Stimulated activated CD4-positive, alpha-beta T cell treated with anti-CD3 and anti-CD28 coated beads, Interleukin-15, amount 100 ng/mL, for 1 hour (primary cell): ENCODE data around the gene SCPEP1.

ENCODE experiments used
- DNase-seq, 2 donors: peaks; one replicate each; pipeline ENCODE4 v3.0.0-alpha.2; 2020; ENCODE audit warnings: low read depth in 1 of 2, low spot score in 1 of 2

The SCPEP1 gene

DNA sequence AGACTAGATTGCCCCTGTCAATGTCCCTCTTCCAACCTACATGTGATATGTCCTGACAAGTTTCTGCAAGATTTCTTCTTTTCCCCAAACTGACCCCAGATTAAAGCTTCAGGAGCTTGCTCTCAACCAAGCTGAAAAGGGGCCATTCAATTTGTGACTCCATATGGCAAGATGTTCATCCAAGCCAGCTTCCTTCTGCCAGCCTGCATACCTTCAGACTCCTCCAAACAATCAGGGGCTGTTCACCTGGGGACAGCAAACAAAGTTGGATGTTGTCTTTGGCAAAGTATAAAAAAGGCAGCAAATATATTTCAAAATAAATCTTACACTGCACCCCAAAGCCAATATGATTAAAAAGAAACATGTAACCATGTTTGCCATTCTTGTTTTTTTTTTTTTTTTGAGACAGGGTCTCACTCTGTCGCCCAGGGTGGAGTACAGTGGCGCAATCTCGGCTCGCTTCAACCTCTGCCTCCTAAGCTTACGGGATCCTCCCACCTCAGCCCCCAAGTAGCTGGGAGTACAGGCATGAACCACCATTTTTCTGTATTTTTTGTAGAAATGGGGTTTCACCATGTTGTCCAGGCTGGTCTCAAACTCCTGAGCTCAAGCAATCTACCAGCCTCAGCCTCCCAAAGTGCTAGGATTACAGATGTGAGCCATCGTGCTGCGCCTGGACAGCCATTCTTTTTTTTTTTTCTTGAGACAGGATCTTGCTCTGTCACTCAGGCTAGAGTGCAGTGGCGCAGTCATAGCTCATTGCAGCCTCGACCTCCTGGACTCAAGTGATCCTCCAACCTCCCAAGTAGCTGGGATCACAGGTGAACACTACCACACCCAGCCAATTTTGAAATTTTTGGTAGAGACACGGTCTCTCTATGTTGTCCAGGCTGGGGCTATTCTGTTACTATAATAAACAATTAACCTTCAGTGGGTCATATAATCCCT, 57.1 kb downstream of the SCPEP1 start:
- no peak for DNase-seq

DNA sequence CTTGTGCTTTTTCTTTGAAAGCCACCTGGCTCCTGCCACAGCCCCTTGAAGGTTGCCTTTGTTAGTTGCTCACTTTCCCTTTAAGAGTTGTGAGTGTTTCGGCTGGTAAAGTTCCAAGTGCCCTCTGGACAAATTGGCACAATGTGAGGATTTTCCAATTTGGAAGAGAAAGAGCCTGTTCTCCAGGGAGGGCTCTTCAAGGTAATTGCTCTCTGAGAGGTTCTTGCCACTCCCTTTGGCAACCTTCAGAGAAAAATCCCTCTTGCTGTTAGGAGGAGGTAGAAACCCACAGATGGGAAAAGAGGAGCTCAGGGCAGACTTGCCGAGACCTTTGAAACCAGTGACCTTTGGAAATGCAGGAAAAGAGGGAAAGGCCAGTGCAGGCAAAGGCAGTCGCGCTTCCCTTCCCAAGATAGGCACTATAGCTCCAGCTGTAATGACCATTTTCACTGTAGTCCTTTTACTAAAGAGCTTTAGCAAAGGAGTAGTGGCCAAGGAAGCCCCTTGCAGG, 58.1 kb downstream of the SCPEP1 start:
- no peak for DNase-seq

DNA sequence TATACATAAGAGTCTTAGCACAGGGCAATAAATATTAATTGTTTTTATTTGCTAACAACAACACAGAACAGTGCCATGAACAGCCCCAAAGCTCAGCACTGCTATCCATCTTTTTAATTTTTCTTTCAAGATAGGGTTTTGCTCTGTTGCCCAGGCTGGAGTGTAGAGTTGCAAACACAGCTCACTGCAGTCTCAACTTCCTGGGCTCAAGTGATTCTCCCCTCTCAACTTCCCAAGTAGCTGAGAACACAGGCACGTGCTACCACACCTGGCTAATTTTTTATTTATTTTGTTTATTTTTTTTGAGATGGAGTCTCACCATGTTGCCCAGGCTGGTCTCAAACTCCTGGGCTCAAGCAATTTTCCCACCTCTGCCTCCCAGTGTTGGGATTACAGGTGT, 59.5 kb downstream of the SCPEP1 start:
- no peak for DNase-seq

DNA sequence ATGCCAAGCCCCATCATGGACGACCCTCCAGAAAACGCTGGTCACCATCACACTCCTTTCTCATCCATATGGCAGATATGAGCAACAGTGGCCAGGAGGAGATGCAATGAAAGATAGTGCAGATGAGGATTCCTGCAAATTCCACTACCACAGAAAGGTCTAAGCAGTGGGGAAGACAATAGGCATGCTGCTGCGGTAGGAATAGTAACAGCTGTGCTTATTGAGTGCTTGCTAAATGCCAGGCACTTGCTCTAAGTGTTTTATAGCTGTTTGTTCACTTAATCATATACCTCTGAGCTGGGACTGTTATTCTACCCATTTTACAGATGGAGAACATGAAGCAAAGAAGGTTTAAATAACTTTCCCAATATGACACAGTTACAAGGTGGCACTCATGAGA, 60.6 kb downstream of the SCPEP1 start:
- DNase-seq: no peak

DNA sequence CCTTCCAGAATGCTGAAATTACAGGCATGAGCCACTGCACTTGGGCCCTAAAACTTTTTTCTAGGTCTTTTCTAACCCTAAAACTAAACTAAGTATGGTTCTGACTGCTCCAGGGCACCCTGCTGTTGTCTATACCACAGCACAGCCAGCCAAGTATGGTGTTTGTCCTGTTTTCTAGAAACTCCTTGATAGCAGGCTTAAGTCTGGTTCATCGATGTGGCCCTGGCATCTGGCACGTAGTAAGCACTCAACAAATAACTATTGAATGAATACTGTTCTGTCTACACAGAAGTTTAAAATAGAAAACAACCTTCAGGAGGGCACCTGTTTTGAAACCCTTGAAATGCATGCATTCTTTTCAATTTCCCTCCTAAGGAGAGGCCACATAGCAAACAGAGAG, 62.6 kb downstream of the SCPEP1 start:
- no peak for DNase-seq

DNA sequence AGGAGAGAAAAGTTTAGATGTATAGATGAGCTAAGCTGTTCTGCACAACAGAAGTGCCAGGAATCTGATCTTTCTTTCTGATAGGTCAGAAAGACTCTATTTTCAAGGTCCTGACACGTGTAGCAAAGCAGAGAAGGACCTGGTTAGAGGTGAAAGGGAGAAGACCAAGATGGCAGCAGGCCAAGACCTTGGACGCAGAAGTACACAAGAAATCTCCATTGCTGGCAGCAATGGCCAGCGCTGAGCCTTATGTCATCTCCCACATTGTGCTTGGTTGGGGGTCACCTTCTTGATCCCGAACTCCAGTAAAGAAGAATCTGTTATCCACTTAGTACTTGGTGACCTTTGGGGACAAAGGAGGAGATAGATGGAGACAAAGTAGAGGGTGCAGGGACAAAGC, 65.3 kb downstream of the SCPEP1 start:
- no peak for DNase-seq

DNA sequence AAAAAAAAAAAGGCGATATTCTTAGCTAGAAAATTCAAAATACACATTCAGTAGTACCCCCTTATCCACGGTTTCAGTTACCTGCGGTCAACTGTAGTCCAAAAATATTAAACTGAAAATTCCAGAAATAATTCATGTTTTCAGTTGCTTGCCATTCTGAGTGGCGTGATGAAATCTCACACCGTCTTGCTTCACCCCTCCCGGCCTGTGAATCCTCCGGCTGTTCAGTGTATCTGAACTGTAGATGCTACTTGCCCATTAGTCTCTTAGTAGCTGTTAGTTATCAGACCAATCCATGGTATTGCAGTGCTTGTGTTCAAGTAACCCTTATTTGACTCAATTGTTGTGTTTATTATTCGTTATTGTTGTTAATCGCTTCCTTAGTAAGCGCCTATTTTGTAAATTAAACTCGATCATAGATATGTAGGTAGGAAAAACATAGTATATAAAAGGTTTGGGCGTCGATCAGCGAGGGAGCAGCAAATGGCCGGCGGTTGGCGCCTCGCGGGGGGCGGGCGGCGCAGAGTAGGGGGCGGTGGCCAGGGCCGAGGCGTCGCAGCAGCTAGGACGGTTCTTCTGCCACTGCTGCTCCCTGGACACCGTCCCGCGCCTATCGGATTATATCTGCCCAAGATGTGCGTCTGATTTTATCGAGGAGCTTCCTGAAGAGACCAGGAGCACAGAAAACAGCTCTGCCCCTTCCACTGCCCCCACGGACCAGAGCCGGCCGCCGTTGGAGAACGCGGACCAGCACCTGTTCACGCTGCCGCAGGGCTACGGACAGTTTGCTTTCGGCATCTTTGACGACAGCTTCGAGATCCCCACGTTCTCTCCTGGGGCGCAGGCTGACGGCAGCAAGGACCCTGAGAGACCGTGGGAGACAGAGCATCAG, 67.3 kb downstream of the SCPEP1 start:
- DNase-seq: no peak

DNA sequence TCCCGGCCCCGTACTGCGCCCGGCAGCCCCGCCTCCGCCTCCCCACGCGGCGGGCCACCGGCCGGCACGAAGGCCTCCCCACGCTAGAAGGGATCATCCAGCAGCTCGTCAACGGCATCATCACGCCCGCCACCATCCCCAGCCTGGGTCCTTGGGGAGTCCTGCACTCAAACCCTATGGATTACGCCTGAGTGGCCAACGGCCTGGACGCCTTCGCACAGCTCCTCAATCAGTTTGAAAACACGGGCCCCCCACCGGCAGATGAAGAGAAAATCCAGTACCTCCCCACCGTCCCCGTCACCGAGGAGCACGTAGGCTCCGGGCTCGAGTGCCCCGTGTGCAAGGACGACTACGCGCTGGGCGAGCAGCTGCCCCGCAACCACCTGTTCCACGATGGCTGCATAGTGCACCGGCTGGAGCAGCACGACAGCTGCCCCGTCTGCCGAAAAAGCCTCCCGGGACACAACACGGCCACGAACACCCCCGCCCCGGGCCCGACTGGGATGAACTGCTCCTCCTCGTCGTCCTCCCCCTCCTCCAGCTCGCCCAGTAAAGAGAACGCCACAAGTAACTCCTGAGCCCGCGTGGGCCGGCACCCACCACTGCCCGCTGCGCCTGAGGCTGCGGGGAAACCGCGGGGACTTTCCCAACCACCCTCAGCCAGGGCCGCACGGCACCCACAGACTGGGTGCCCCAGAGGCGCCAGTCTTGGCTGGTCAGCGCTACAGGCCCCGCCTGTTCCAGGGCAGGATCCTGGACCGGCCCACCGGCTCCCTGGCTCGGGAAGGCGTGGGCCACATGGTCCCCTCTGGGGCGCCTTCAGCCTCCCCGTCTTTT, 68.2 kb downstream of the SCPEP1 start:
- DNase-seq: peak in 1 of 2 donors; percentile 5

DNA sequence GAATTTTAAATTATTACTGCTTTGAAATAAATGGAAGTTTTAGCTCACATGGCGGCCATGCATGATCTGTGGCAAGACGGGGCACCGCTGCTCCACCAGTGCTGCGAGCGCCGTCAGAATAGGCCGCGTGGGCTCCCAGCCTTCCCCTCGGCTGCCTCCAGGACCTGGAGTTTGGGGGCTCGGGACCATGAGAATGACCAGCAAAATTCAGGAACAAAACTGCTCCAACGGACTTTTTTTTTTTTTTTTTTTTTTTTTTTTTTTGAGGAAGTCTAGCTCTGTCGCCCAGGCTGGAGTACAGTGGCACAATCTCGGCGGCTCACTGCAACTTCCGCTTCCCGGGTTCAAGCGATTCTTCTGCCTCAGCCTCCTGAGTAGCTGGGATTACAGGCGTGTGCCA, 68.8 kb downstream of the SCPEP1 start:
- DNase-seq: no peak

DNA sequence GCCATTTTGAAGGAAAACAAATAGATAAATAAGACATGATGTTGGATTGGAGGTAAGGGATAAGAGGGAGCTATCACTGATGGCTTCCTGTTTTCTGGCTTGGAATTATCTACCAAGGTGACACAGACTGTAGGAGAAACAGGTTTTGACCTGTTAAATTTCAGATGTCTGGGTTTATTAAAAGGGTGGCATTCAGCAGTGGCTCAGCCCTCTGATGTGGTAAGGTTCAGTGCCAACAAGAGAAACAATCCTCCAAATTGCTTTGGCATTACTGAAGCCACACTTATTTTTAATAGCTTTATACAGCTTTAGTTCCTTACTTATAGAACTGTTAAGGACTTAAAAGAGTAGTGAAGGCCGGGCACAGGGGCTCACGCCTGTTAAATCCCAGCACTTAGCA, 70.2 kb downstream of the SCPEP1 start:
- no peak for DNase-seq

DNA sequence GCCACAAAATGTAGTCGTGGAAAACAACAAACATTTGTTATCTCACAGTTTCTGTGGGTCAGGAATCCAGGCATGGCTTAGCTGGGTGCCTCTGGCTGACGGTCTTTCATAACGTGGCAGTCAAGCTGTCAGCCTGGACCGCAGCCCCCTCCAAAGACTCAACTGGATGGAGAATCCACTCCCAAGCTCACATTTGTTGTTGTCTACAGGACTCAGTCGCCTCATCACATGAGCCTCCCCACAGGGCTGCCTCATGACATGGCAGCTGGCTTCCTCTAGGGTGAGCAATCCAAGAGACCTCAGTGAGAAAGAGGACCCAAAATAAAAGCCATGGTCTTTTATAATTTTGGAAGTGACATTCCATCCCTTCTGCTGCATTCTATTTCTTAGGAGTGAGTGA, 72.4 kb downstream of the SCPEP1 start:
- no peak for DNase-seq

DNA sequence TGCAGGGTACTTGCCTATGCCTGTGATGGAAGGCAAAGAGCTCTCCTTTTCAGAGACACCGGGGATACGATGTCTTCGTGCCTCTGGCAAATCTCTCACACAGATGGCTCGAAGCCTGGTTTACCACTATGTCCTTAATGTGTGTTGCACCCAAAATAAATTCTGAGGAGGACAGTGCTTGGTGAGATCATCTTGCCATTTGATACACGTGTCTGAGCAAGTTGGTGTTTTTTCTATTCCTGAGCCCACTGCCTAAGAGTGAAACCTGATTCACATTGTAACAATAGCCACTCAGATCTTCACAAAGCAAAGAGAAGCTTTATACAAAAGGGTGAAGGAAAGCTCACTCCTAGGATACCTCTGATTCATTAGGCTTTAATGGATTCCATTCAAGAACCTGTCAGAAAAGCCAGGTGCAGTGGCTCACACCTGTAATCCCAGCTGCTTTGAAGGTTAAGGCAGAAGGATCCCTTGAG, 74.0 kb downstream of the SCPEP1 start:
- no peak for DNase-seq
